Urinary bladder (tissue), 4 donors: ENCODE results near the gene IL1RN. TPM values are rescaled to one million over a fixed set of nuclear protein-coding genes. Genes with fewer than 3 reads are reported as not detected.

ENCODE experiments used
- DNase-seq: peaks from one replicate; pipeline ENCODE4 v3.0.0-alpha.2; 2015; ENCODE audit errors: extremely low spot score
- H3K27ac ChIP-seq: one replicate; pipeline ENCODE4 v1.5.1; 2013; ENCODE audit warnings: low read depth, mild to moderate bottlenecking, moderate library complexity
- H3K36me3 ChIP-seq: one replicate; pipeline ENCODE4 v1.6.1; 2013; ENCODE audit warnings: mild to moderate bottlenecking, moderate library complexity; ENCODE audit not compliant: insufficient read depth
- H3K4me1 ChIP-seq: one replicate; pipeline ENCODE4 v1.6.1; 2013; ENCODE audit warnings: mild to moderate bottlenecking, moderate library complexity; ENCODE audit not compliant: insufficient read depth
- H3K4me3 ChIP-seq: one replicate; pipeline ENCODE4 v1.5.1; 2013; ENCODE audit warnings: low read depth, low read length
- WGBS: extraction: QIAGEN DNeasy Blood & Tissue Kit; methylation state at CpG from one replicate; pipeline ENCODE4 v1.1.7; 2013; 5-methylcytosine and 5-hydroxymethylcytosine counted together
- polyA plus RNA-seq: library from polyadenylated mRNA; stranded (reverse); fragments of 200-250 nt; gene quantifications from one replicate; pipeline ENCODE4 v1.2.3, GENCODE V29; 2013
- total RNA-seq: library from RNA; depleted of rRNA; stranded (reverse); fragments of >200 nt; gene quantifications from one replicate; pipeline ENCODE4 v1.2.3, GENCODE V29; 2014
- donor health status: healthy with polysubstance abuse.
- donor health status: healthy.

The IL1RN gene
- total and polyA plus RNA-seq, 2 donors = 4.9 to 6.7 TPM

DNA sequence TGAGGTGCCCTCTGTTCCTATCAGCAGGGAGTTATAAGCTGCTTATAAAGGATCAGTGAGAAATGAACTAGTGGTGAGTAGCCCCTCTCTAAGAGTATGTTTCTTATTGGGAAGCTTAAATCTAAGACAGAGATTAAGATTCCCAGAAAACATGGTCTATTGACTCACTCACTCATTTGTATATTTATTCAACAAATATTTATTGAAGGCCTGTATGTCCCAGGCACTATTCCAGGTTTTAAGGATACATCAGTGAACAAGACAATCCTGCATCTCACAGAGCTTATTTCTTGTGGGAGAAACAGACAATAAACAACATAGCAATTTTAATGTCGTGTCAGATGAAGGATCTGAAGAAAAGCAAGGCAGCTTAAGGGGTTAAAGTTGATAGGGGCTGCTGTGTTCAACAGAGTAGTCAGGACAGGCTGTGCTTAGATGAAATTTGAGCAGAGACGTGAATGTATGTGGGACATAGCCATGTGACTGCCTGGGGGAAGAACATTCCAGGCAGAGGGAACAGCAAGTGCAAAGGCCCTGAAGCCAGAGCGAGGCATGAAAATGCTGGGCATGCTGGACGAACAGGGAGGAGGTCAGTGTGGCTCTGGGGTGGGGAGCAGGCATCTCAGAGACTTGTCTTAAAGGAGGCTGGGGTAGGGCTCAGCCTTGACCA, 31.6 kb downstream of the IL1RN start:
- Histone ChIP-seq H3K27ac (no peak overlapping the region), H3K36me3 (no peaks in the 10 kb centered on the region), H3K4me3 (no peak overlapping the region), H3K4me1 (no peaks in the 10 kb centered on the region)
- no peak for DNase-seq
- WGBS = 65% methylated on average over 4 of the region's 4 CpGs

DNA sequence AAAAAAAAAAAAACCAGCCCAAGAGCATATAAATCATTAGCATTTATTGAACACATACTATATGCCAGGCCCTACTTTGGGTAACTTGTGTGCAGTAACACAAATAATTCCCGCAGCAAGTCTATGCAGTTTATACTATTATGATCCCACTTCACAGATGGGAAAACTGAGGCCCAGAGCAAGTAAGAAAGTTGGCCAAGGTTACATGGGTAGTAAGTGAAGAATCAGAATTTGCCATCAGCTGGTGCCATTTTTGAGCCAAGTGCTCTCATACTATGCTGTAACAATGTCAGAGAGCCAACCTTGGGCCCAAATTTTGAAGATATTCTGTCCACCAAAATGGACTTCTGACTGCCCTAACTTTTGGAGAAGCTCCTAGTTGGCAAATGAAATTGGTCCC, 32.9 kb downstream of the IL1RN start:
- DNase-seq = no peak
- no peaks in the 10 kb centered on the region for H3K36me3 ChIP-seq
- H3K4me1 ChIP-seq = no peaks in the 10 kb centered on the region
- H3K27ac ChIP-seq = no peak overlapping the region
- H3K4me3 ChIP-seq = no peak overlapping the region
- 95% methylated on average over 1 of the region's 1 CpG for WGBS

DNA sequence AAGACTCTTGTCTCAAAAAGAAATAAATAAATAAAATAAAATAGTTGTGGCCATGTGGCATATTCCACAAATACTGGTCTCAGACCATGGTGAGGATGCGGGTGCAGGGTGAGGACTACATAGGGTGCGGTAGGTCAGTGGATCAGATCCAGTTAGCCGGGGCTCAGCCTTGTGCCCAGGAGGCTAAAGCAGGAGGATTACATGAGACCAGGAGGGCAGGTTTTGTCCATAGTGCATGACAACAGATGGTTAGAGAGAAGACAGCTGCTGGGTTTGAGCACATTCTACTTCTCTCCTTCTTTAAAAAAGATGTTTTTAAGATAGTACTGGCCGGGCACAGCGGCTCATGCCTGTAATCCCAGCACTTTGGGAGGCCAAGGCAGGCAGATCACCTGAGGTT, 33.6 kb downstream of the IL1RN start:
- 75% methylated on average over 5 of the region's 5 CpGs for WGBS
- no peaks in the 10 kb centered on the region for H3K4me1 ChIP-seq
- H3K36me3 ChIP-seq = no peaks in the 10 kb centered on the region
- H3K27ac ChIP-seq = no peak overlapping the region
- no peak overlapping the region for H3K4me3 ChIP-seq
- DNase-seq = no peak

DNA sequence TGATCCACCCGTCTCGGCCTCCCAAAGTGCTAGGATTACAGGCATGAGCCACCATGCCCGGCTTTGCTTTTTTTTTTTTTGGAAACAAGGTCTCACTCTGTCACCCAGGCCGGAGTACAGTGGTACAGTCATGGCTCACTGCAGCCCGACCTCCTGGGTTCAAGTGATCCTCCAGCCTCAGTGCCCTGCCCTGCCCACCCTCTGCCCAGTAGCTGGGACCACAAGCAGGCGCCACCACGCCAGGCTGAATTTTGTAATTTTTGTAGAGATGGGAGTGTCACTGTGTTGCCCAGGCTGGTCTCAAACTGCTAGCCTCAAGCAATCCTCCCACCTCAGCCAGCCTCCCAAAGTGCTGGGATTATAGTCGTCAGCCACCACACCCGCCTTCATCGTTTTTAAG, 34.8 kb downstream of the IL1RN start:
- DNase-seq = no peak
- Histone ChIP-seq H3K4me1 (no peaks in the 10 kb centered on the region), H3K36me3 (no peaks in the 10 kb centered on the region), H3K4me3 (no peak overlapping the region), H3K27ac (no peak overlapping the region)
- 89% methylated on average over 10 of the region's 10 CpGs for WGBS

DNA sequence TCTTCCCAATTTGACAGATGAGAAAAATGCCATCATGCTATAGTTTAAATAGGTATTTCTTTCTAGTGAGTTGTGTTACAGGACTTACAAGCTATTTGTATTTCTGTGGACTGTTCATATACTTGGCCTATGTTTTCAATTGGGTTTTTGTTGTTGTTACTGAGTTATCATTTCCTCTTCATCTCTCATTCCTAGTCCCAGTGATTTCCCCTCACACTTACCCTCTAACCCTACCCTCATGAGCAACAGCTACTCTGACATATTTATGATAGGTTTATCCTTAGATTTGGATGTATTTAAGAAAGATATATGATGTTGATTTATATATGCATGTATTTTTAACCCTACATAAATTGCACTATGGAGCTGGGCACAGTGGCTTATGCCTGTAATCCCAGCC, 35.5 kb downstream of the IL1RN start:
- DNase-seq = no peak
- H3K4me3 ChIP-seq = no peak overlapping the region
- H3K4me1 ChIP-seq = no peaks in the 10 kb centered on the region
- H3K36me3 ChIP-seq = no peaks in the 10 kb centered on the region
- no peak overlapping the region for H3K27ac ChIP-seq

DNA sequence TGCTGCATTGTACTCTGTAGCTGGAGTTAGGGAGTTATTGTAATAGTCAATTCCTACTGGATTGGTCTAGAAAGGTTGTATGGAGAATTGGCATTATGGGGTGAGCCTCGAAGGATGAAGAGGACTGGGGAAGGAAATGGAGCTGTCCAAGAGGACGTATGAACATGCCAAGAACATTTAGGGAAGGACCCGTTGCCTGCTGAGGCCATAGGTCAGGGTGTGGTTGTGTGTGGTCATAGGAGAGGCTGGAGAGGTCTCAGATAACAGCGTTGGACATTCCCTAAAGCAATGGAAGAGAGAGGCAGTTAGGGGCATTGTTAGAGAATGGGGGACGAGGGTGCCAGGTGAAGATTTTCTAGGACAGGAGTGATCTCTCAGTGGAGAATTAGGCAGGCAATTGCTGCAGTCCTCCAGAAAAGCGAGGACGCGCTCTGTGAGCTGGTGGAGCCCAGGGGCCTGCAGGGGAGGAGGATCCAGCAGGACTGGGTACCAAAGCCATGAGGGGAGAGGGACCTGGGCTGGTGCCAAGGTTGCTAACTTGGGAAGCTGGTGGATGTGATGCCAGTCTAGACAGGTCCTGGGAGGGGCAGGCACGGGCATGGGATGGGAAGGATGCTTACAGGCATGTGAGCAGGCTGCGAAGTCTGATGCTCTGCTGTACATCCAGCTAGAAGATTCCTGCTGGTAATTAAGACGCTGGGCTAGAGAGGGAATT, 37.0 kb downstream of the IL1RN start:
- Histone ChIP-seq H3K36me3 (no peaks in the 10 kb centered on the region), H3K4me3 (no peak overlapping the region), H3K27ac (no peak overlapping the region), H3K4me1 (no peaks in the 10 kb centered on the region)
- WGBS = 75% methylated on average over 11 of the region's 11 CpGs
- no peak for DNase-seq

DNA sequence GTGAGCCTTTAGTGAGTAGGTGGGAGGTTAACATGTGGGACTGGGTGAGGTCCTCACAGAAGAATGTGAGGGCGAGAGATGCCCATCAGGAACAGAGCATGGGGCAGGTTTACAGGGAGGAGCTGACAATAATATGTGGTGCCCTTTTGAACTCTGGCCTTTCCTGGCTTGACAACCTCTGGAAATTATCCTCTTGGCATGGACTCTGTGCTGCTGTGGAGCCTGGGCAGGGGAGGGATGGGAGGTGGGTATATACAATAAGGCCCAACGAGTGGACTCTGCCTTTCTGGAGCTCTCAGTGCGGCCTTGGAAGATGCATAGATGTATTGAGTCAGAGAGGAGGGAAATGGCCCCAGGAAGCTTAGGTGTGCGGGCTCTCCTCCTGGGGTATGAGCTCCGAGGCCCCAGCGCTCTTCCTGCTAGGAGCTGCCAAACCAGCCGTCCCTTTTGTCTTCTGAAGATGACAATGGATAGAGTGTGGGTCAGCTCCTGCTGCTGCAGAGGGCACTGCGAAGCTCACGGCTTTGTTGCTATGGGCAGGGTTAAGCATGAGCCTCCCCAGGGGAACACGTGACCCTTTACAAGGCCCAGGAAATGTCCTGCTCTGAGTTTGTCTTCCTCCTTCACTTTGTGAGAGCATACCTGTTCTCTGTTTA, 37.7 kb downstream of the IL1RN start:
- no peak overlapping the region for H3K27ac ChIP-seq
- H3K4me1 ChIP-seq = no peaks in the 10 kb centered on the region
- WGBS = 73% methylated on average over 10 of the region's 10 CpGs
- no peak for DNase-seq
- no peak overlapping the region for H3K4me3 ChIP-seq
- no peaks in the 10 kb centered on the region for H3K36me3 ChIP-seq

DNA sequence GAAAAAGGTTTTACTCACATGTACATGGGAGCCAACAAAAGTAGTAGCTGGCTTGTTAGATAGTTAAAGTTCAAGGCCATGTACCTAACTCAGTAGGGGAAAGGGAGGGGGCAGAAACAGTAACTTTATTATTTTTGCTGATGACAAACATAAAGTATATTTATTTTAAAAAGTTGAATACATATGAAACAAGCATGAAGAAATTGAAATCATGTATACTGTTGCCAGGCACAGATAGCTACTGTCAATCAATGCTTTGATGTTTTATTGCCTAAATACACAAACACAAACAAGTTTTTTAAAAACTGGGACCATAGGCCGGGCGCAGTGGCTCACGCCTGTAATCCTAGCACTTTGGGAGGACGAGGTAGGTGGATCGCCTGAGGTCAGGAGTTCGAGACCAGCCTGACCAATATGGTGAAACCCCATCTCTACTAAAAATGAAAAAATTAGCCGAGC, 38.8 kb downstream of the IL1RN start:
- Histone ChIP-seq H3K27ac (no peak overlapping the region), H3K4me1 (no peaks in the 10 kb centered on the region), H3K36me3 (no peaks in the 10 kb centered on the region), H3K4me3 (no peak overlapping the region)
- DNase-seq = no peak
- WGBS = 94% methylated on average over 7 of the region's 7 CpGs

DNA sequence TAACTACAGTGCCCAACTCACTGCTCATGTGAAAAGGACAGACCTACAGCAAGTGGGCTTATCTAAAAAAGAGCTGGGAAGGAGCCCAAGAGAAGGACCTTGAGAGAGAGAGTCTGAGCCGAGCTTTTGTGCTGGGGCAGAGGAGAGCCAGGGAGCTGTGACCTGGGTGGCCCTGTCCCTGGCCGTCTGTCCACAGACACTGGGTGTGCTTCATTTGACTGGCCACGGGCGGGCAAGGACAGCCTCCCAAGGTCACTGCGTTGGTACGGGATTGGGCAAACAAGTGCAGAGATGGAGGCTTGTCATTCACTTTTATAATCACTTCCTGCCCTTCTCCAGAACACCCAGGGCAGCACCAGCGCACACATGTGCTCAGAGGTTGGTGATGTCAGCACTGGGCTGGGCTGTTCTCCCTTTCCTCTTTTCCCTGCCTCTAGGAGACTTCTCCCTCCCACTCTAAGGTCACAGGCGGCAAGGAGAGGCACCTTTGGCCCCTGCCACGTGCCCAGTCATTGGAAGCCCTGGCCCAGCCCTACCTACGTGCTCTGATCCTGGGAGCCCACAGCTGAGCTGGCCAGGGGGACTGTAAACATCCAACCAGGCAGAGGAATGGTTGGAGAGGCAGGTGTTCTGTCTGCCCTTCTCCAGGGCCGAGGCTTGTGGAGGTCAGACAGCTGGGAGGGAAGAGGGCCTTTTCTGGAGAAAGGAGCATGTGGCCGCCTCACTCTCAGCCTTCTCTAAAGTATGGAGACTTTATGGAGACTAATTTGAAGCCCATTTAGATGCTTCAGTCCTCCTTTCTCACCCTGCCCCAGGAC, 39.9 kb downstream of the IL1RN start:
- no peaks in the 10 kb centered on the region for H3K4me1 ChIP-seq
- no peak overlapping the region for H3K4me3 ChIP-seq
- no peak for DNase-seq
- H3K36me3 ChIP-seq = no peaks in the 10 kb centered on the region
- 67% methylated on average over 12 of the region's 12 CpGs for WGBS
- no peak overlapping the region for H3K27ac ChIP-seq

DNA sequence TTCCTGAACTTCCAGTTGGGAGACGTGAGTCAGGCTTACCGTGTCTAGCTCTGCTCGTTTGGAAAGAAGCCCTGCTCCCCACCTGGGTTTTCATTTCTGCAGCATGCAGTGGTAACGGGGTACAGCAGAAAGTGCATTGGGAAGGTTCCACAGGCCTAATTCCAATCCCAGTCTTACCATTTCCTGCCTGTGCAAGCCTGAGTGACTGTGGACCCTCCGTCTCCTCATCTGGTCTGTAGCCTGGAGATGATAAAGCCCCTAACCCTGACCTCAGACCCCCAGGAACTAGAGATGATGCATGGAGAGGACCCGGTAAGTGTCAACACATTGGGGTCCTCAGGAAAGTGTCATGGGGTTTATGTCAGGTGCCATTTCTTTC, 40.6 kb downstream of the IL1RN start:
- no peak for DNase-seq
- no peaks in the 10 kb centered on the region for H3K36me3 ChIP-seq
- no peak overlapping the region for H3K27ac ChIP-seq
- no peaks in the 10 kb centered on the region for H3K4me1 ChIP-seq
- H3K4me3 ChIP-seq = no peak overlapping the region
- WGBS = 83% methylated on average over 6 of the region's 6 CpGs

DNA sequence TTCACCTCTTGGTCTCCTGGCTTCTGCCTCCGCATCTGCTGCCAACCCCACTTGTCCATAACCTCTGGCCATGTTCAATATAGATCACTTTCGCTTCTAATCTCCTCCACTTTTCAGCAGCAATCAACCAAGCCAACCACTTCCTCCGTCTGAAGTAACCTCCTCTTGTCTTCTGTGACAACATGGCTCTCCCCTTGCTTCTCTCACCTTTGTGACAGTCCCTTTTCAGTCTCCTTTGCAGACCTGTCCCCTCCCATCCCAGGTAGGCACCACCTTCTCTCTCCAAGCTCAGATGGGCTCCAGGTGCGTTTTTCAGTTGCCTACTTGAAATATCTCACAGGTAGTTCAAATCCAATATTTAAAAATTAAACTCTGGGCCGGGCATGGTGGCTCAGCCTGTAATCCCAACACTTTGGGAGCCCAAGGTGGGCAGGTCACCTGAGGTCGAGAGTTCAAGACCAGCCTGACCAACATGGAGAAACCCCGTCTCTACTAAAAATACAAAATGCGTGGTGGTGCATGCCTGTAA, 41.7 kb downstream of the IL1RN start:
- H3K4me3 ChIP-seq = no peak overlapping the region
- no peak for DNase-seq
- WGBS = 89% methylated on average over 8 of the region's 8 CpGs

DNA sequence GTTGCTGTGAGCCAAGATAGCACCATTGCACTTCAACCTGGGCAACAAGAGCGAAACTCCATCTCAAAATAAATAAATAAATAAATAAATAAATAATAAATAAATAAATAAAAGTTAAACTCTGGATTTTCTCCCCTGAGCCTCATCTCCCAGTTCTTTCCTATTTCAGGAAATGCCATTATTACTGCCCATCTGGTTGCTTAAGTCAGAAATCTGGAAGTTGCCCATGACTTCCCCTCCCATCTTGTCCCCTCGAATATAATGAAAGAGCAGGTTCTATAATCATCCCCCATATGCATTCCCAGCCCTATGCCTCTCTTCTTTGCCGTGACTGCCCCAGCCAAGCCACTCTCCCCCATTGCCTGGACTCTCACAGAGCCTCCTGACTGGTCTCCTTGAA, 42.2 kb downstream of the IL1RN start:
- DNase-seq = no peak

More for the DNA sequence above, 41.7 kb downstream of the IL1RN start:
- H3K27ac ChIP-seq = no peak overlapping the region
- H3K36me3 ChIP-seq = no peaks in the 10 kb centered on the region
- H3K4me1 ChIP-seq = no peaks in the 10 kb centered on the region

DNA sequence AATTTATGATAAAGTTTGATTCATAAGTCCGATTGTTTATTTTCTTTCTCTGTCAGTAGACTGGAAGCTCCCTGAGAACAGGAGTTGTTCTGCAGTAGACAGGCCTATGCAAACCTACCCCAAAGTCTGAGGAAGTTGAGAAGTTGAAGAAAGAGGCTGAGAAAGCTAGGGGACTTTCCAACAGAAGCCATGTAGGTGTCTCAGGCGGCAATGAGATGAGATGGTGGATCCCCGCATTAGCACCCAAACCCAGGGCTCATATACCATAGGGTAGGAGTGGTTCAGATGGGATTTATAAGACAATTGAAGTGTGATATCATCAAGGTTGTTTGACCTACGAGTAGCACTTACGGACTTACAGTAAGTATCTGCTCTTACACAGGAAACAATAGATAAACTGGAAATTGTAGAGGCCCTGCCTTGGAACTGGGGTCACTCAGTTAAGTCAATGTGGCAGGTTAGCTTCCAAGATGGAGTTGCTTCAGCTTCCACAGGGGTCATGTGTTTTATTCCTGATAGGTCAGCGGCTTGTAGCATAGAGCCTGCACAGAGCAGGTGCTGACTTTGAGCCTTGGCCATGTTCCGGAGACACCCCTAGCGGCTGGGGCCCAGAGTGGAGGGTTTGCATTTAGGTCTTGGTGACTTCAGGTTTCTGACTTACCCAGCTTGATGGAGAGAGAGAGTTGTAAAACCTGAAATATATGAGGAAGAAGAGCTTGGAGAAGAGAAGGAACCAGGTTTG, 44.1 kb downstream of the IL1RN start:
- no peaks in the 10 kb centered on the region for H3K4me1 ChIP-seq
- DNase-seq = no peak
- 93% methylated on average over 8 of the region's 8 CpGs for WGBS
- no peak overlapping the region for H3K4me3 ChIP-seq
- no peaks in the 10 kb centered on the region for H3K36me3 ChIP-seq
- H3K27ac ChIP-seq = no peak overlapping the region

More for the DNA sequence above, 42.2 kb downstream of the IL1RN start:
- H3K4me3 ChIP-seq = no peak overlapping the region
- no peak overlapping the region for H3K27ac ChIP-seq
- H3K4me1 ChIP-seq = no peaks in the 10 kb centered on the region
- no peaks in the 10 kb centered on the region for H3K36me3 ChIP-seq
- 93% methylated on average over 3 of the region's 3 CpGs for WGBS
